H1 (cell line): ENCODE data around the gene SMCO1. TPM values are rescaled to one million over a fixed set of nuclear protein-coding genes. Genes with fewer than 3 reads are reported as not detected.

Experiments
- CTCF ChIA-PET: fragments of 300-600 bp; sonication (Branson Sonifier 250); formaldehyde crosslinking; loops from one replicate; lab custom pipeline; 2021; ENCODE audit not compliant: partially characterized antibody; lab: Charles Lee
- POLR2A ChIA-PET: fragments of 300-600 bp; sonication (Branson Sonifier 250); formaldehyde crosslinking; loops from one replicate; lab custom pipeline; 2021; ENCODE audit warnings: inconsistent platforms; ENCODE audit not compliant: partially characterized antibody; lab: Charles Lee
- DNase-seq, 2 experiments: peaks; one replicate each; pipeline versions ENCODE4 v3.0.0 to v3.0.0-alpha.2; 2010 to 2022; ENCODE audit warnings: low spot score in 2 of 2, low read depth in 1 of 2, mixed read lengths in 1 of 2
- FAIRE-seq: peaks from 2 replicates; lab custom pipeline; 2011; peaks lifted over from hg19 to GRCh38; lab: Jason Lieb, UNC
- H2AFZ ChIP-seq: 2 replicates; pipeline ENCODE4 v1.8.1; 2012; ENCODE audit warnings: low read length, inconsistent platforms
- H2AK5ac ChIP-seq: 2 replicates; pipeline ENCODE4 v1.6.1; 2013; ENCODE audit warnings: low read depth, low read length
- H2BK120ac ChIP-seq: replicated peaks from 2 replicates; pipeline ENCODE3; 2013; ENCODE audit warnings: low read depth, low read length, inconsistent platforms
- H2BK12ac ChIP-seq: 2 replicates; pipeline ENCODE4 v1.6.1; 2013; ENCODE audit warnings: low read depth, low read length
- H2BK15ac ChIP-seq: 2 replicates; pipeline ENCODE4 v1.6.1; 2013; ENCODE audit warnings: low read length
- H2BK20ac ChIP-seq: 2 replicates; pipeline ENCODE4 v1.6.1; 2013; ENCODE audit warnings: low read length
- H2BK5ac ChIP-seq: 2 replicates; pipeline ENCODE4 v1.6.1; 2013; ENCODE audit warnings: low read depth, low read length
- H3K14ac ChIP-seq: 2 replicates; pipeline ENCODE4 v1.6.1; 2013; ENCODE audit warnings: inconsistent platforms; ENCODE audit not compliant: insufficient read length
- H3K18ac ChIP-seq: 2 replicates; pipeline ENCODE4 v1.6.1; 2013; ENCODE audit warnings: low read length; ENCODE audit errors: extremely low read depth
- H3K23ac ChIP-seq: 2 replicates; pipeline ENCODE4 v1.6.1; 2013; ENCODE audit warnings: inconsistent platforms; ENCODE audit not compliant: insufficient read length
- H3K23me2 ChIP-seq: 2 replicates; pipeline ENCODE4 v1.6.1; 2013; ENCODE audit warnings: low read depth, low read length
- H3K27ac ChIP-seq: 2 replicates; pipeline ENCODE4 v1.6.1; 2011; ENCODE audit warnings: low read depth, low read length, inconsistent platforms
- H3K27me3 ChIP-seq, 4 experiments: replicated peaks in 1 of 4; 1 replicate in 1 of 4; 2 replicates in 3 of 4; pipeline versions ENCODE4 v1.6.1 to v1.8.1; 2011 to 2013; ENCODE audit warnings: low read length in 3 of 4, mild to moderate bottlenecking in 3 of 4, inconsistent platforms in 2 of 4, mixed read lengths in 2 of 4, moderate library complexity in 1 of 4; ENCODE audit not compliant: control insufficient read depth in 3 of 4, insufficient read depth in 3 of 4; ENCODE audit errors: extremely low read depth in 1 of 4
- H3K36me3 ChIP-seq, 4 experiments: 2 replicates each; pipeline versions ENCODE4 v1.6.1 to v1.8.1; 2011 to 2013; ENCODE audit warnings: mild to moderate bottlenecking in 4 of 4, low read length in 3 of 4, moderate library complexity in 2 of 4, control low read depth in 1 of 4, inconsistent platforms in 1 of 4; ENCODE audit not compliant: insufficient read depth in 4 of 4, control insufficient read depth in 2 of 4
- H3K4ac ChIP-seq: replicated peaks from 2 replicates; pipeline ENCODE3; 2013; ENCODE audit warnings: low read length, low read depth, mixed read lengths, inconsistent platforms; ENCODE audit not compliant: insufficient read length
- H3K4me1 ChIP-seq, 4 experiments: replicated peaks in 1 of 4; 1 replicate in 1 of 4; 2 replicates in 3 of 4; pipeline versions ENCODE4 v1.6.1 to v1.8.1; 2011 to 2013; ENCODE audit warnings: low read length in 3 of 4, inconsistent platforms in 2 of 4, mixed read lengths in 1 of 4; ENCODE audit not compliant: insufficient read depth in 4 of 4, control insufficient read depth in 3 of 4
- H3K4me2 ChIP-seq, 2 experiments: 2 replicates each; pipeline versions ENCODE4 v1.6.1 to v1.8.1; 2011 to 2013; ENCODE audit warnings: low read depth in 2 of 2, low read length in 2 of 2, control low read depth in 1 of 2, inconsistent platforms in 1 of 2, mild to moderate bottlenecking in 1 of 2; ENCODE audit not compliant: insufficient read depth in 1 of 2
- H3K4me3 ChIP-seq, 4 experiments: fragments of 200-600, 300-600 bp in 1 of 4; sonication (generic), shearing (Covaris generic), sonication (Bioruptor Twin) in 1 of 4; 2 replicates each; pipeline versions ENCODE4 v1.5.1 to v1.8.1; 2011 to 2016; ENCODE audit warnings: low read length in 4 of 4, low read depth in 3 of 4, control low read depth in 2 of 4, inconsistent platforms in 2 of 4, mild to moderate bottlenecking in 2 of 4, mixed read lengths in 1 of 4, moderate library complexity in 1 of 4; ENCODE audit not compliant: insufficient read depth in 2 of 4; ENCODE audit errors: extremely low read depth in 1 of 4
- H3K56ac ChIP-seq: replicated peaks from 2 replicates; pipeline ENCODE3; 2013; ENCODE audit warnings: low read depth, mild to moderate bottlenecking, mixed read lengths, low read length, inconsistent platforms; ENCODE audit not compliant: insufficient read length
- H3K79me1 ChIP-seq: 2 replicates; pipeline ENCODE4 v1.6.1; 2013; ENCODE audit warnings: low read depth, low read length, control low read depth
- H3K79me2 ChIP-seq, 2 experiments: 2 replicates each; pipeline versions ENCODE4 v1.6.1 to v1.8.1; 2012 to 2013; ENCODE audit warnings: low read length in 2 of 2, mild to moderate bottlenecking in 2 of 2, inconsistent platforms in 1 of 2; ENCODE audit not compliant: insufficient read depth in 2 of 2, control insufficient read depth in 1 of 2
- H3K9ac ChIP-seq, 4 experiments: replicated peaks in 1 of 4; 1 replicate in 1 of 4; 2 replicates in 3 of 4; pipeline versions ENCODE4 v1.6.1 to v1.8.1; 2011 to 2013; ENCODE audit warnings: low read depth in 3 of 4, low read length in 3 of 4, control low read depth in 2 of 4, mild to moderate bottlenecking in 2 of 4, moderate library complexity in 2 of 4, inconsistent platforms in 1 of 4; ENCODE audit errors: extremely low read depth in 1 of 4
- H3K9me3 ChIP-seq, 2 experiments: 2 replicates each; pipeline versions ENCODE4 v1.6.1 to v1.8.1; 2012 to 2013; ENCODE audit warnings: mild to moderate bottlenecking in 2 of 2, moderate library complexity in 2 of 2, control low read depth in 1 of 2, inconsistent platforms in 1 of 2, low read depth in 1 of 2, low read length in 1 of 2, mixed read lengths in 1 of 2; ENCODE audit not compliant: insufficient read depth in 2 of 2
- H4K20me1 ChIP-seq, 2 experiments: replicated peaks in 1 of 2; 2 replicates each; pipeline versions ENCODE3 to v1.8.1; 2011 to 2013; ENCODE audit warnings: inconsistent platforms in 2 of 2, low read length in 2 of 2, mild to moderate bottlenecking in 1 of 2; ENCODE audit not compliant: insufficient read depth in 2 of 2, control insufficient read depth in 1 of 2
- H4K5ac ChIP-seq: 2 replicates; pipeline ENCODE4 v1.6.1; 2013; ENCODE audit warnings: low read length, low read depth, mixed read lengths, inconsistent platforms; ENCODE audit not compliant: insufficient read length
- H4K8ac ChIP-seq: 2 replicates; pipeline ENCODE4 v1.8.0; 2013; ENCODE audit warnings: mild to moderate bottlenecking, moderate library complexity, low read length, inconsistent platforms; ENCODE audit not compliant: insufficient read depth; ENCODE audit errors: extremely low read depth
- H4K91ac ChIP-seq: replicated peaks from 2 replicates; pipeline ENCODE3; 2013; ENCODE audit warnings: low read length, mixed read lengths, inconsistent platforms; ENCODE audit not compliant: insufficient read length
- EGR1 ChIP-seq: IDR thresholded peaks from 2 replicates; pipeline ENCODE4 v1.6.1; 2011; ENCODE audit warnings: low read depth, low read length, borderline replicate concordance
- WGBS, 2 experiments: shearing (Covaris generic) in 1 of 2; methylation state at CpG; one replicate each; pipeline versions ENCODE4 v1.1.6 to v1.1.7; 2013 to 2015; ENCODE audit warnings: low lambda C conversion rate in 2 of 2, mixed read lengths in 2 of 2, inconsistent platforms in 1 of 2, low coverage in 1 of 2, missing lambda C conversion rate in 1 of 2; ENCODE audit not compliant: insufficient replicate concordance in 2 of 2, insufficient coverage in 1 of 2, insufficient read length in 1 of 2; ENCODE audit errors: extremely low coverage in 1 of 2, missing lambda C conversion rate in 1 of 2; 5-methylcytosine and 5-hydroxymethylcytosine counted together
- polyA plus RNA-seq, 7 experiments: library from polyadenylated mRNA; depleted of rRNA in 3 of 7; stranded (reverse) in 5 of 7; unstranded in 2 of 7; fragments of >200 nt in 5 of 7; fragments of 200-250 nt in 2 of 7; gene quantifications; 1 replicate in 5 of 7; 2 replicates in 1 of 7; 4 replicates in 1 of 7; pipeline versions ENCODE4 v1.2.1 to v1.2.3, GENCODE V29; 2011 to 2013; ENCODE audit warnings: missing spikeins in 2 of 7, mixed read lengths in 2 of 7
- total RNA-seq: library from RNA; stranded (reverse); fragmentation: NEBNext Ultra II Directional; extraction: Animal tissue kit (Norgen Biotek cat#: 25700); gene quantifications from 2 replicates; pipeline ENCODE4 v1.2.1, GENCODE V29; 2021

Gene SMCO1
- total and polyA plus RNA-seq, 2 of the 8 experiments (the other 6 are each of a cell fraction or from before 2014, with no cell fraction given): 0.03 TPM; not detected in 1

DNA sequence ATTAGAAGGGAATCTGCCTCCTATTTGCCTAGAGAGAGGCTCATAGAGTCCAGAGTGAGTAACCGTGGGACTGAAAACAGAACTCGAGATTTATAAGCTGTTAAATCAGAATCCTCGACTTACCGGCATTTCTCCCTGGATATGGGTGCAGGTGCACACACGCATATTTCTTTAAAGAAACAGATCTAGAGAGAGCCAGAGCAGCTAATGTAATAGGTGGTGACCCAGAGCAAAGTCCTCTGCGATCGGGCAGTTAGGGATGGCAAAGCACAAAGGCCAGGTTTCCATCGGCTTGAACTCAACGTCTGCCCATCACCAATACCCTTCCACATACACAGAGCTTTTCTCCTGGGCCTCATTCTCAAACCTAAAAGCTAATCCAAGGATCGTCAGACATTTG is 25.4 kb downstream of the SMCO1 start:
- no peak overlapping the region for H2AK5ac ChIP-seq
- H4K8ac ChIP-seq: no peak overlapping the region
- H3K56ac ChIP-seq: no peak overlapping the region
- H2BK120ac ChIP-seq: no peak overlapping the region
- H3K4me1 ChIP-seq: no peaks in the 10 kb centered on the region
- no peaks in the 10 kb centered on the region for H3K27me3 ChIP-seq
- no peak for FAIRE-seq
- H3K79me2 ChIP-seq: peaks cover 8 to 59% of the 10 kb centered on the region in 2 experiments
- H3K9ac ChIP-seq: no peak overlapping the region
- H3K4me3 ChIP-seq: no peak overlapping the region
- ChIA-PET CTCF (interaction anchor here (0.6 to 2.4 kb wide), 5 partner anchors 8 to 37 kb away, joined by 3 to 8 read pairs (median 5); no protein-coding TSS in a partner anchor), POLR2A (no interaction called here)
- H4K5ac ChIP-seq: no peak overlapping the region
- no peak overlapping the region for H2BK15ac ChIP-seq
- no peak for TF ChIP-seq EGR1
- H3K23me2 ChIP-seq: no peaks in the 10 kb centered on the region
- H3K9me3 ChIP-seq: no peaks in the 10 kb centered on the region
- H3K4me2 ChIP-seq: no peak overlapping the region
- no peak overlapping the region for H3K18ac ChIP-seq
- 94% methylated on average over 10 of the region's 10 CpGs; no CpG with 5 or more reads in 1 of the 2 experiments for WGBS, 2 experiments
- H4K91ac ChIP-seq: no peak overlapping the region
- peaks cover 4 to 29% (median 9%) of the 10 kb centered on the region in 4 experiments; a peak in 7 of 8 replicates for H3K36me3 ChIP-seq
- no peak overlapping the region for H3K4ac ChIP-seq
- no peak overlapping the region for H2AFZ ChIP-seq
- no peak overlapping the region for H2BK20ac ChIP-seq
- no peak overlapping the region for H3K23ac ChIP-seq
- H2BK12ac ChIP-seq: no peak overlapping the region
- H4K20me1 ChIP-seq: peaks cover 3 to 5% of the 10 kb centered on the region in 2 experiments
- H3K79me1 ChIP-seq: peaks cover 2% of the 10 kb centered on the region; the same call in 1 of the 2 replicates
- H2BK5ac ChIP-seq: no peak overlapping the region
- no peak for DNase-seq
- H3K27ac ChIP-seq: no peak overlapping the region
- H3K14ac ChIP-seq: no peak overlapping the region
